PC-3 (cell line): ENCODE measurements around the gene WDPCP. TPM values are rescaled to one million over a fixed set of nuclear protein-coding genes. Genes with fewer than 3 reads are reported as not detected.
"Not testable (repeated sequence)": the region's sequence is repeated elsewhere in the genome, so short reads cannot be mapped to it uniquely, and the experiment has no call there.

Experiments
- ATAC-seq: fragments of 200-7000 bp; cut with Tn5 transposase; 2 replicates; pipeline ENCODE4 v1.9.1; 2020; ENCODE audit warnings: mild to moderate bottlenecking, moderate library complexity
- BruUV-seq: library from RNA; stranded (reverse); fragments of 400-500 nt; replicated peaks from 2 replicates; lab custom pipeline; 2021; lab: Mats Ljungman, UMichigan
- CTCF ChIA-PET: fragments of 300-600 bp; sonication (Branson Sonifier 250); formaldehyde crosslinking; loops from one replicate; lab custom pipeline; 2022; ENCODE audit warnings: antibody characterized with exemption; lab: Charles Lee
- POLR2A ChIA-PET: fragments of 300-600 bp; sonication (Branson Sonifier 250); formaldehyde crosslinking; loops from one replicate; lab custom pipeline; 2022; ENCODE audit warnings: antibody characterized with exemption; ENCODE audit not compliant: unreplicated experiment; lab: Charles Lee
- DNase-seq: peaks from one replicate; pipeline ENCODE4 v3.0.0-alpha.2; 2015
- H2AFZ ChIP-seq: fragments of 300-600 bp; sonication (generic); 2 replicates; pipeline ENCODE4 v1.6.0; 2016; ENCODE audit warnings: antibody characterized with exemption, low read length
- H3F3A ChIP-seq: fragments of 300-600 bp; sonication (generic); one replicate; pipeline ENCODE4 v1.6.0; 2017; ENCODE audit warnings: antibody characterized with exemption, low read length, control low read depth, mild to moderate bottlenecking; ENCODE audit not compliant: unreplicated experiment
- H3K27ac ChIP-seq: fragments of 300-600 bp; sonication (generic); 2 replicates; pipeline ENCODE4 v1.5.1; 2016; ENCODE audit warnings: mild to moderate bottlenecking, low read length
- H3K27me3 ChIP-seq: fragments of 300-600 bp; sonication (generic); 2 replicates; pipeline ENCODE4 v1.6.1; 2016; ENCODE audit warnings: low read length, mixed read lengths
- H3K36me3 ChIP-seq: fragments of 300-600 bp; sonication (generic); 2 replicates; pipeline ENCODE4 v1.6.1; 2016; ENCODE audit warnings: low read depth, mixed run types, low read length, mixed read lengths
- H3K4me1 ChIP-seq: fragments of 300-600 bp; sonication (generic); 2 replicates; pipeline ENCODE4 v1.5.1; 2016; ENCODE audit warnings: low read length; ENCODE audit not compliant: insufficient read depth
- H3K4me2 ChIP-seq: fragments of 300-600 bp; sonication (generic); 2 replicates; pipeline ENCODE4 v1.6.0; 2016; ENCODE audit warnings: low read length
- H3K4me3 ChIP-seq: fragments of 300-600 bp; sonication (generic); 2 replicates; pipeline ENCODE4 v1.5.1; 2016; ENCODE audit warnings: mild to moderate bottlenecking, low read length, mixed read lengths
- H3K79me2 ChIP-seq: fragments of 300-600 bp; sonication (generic); 2 replicates; pipeline ENCODE4 v1.6.1; 2017; ENCODE audit warnings: low read length, mixed read lengths
- H3K9ac ChIP-seq: fragments of 300-600 bp; sonication (generic); 2 replicates; pipeline ENCODE4 v1.6.0; 2016; ENCODE audit warnings: mild to moderate bottlenecking, low read length
- H3K9me2 ChIP-seq: fragments of 300-600 bp; sonication (generic); replicated peaks from 2 replicates; pipeline ENCODE4 v1.6.1; 2016; ENCODE audit warnings: mixed run types, low read length, mixed read lengths
- H3K9me3 ChIP-seq: fragments of 300-600 bp; sonication (generic); 2 replicates; pipeline ENCODE4 v1.6.1; 2016; ENCODE audit warnings: low read length, mixed read lengths
- H4K20me1 ChIP-seq: fragments of 300-600 bp; sonication (generic); 2 replicates; pipeline ENCODE4 v1.6.1; 2016; ENCODE audit warnings: low read length, mixed read lengths
- CTCF ChIP-seq: fragments of 300-600 bp; sonication (generic); conservative IDR thresholded peaks from 2 replicates; pipeline ENCODE4 v1.5.1; 2017; ENCODE audit warnings: antibody characterized with exemption, low read depth, mild to moderate bottlenecking, low read length
- EZH2 ChIP-seq: fragments of 300-600 bp; sonication (generic); IDR thresholded peaks from one replicate; pipeline ENCODE4 v1.6.1; 2017; ENCODE audit warnings: antibody characterized with exemption, mild to moderate bottlenecking, low read length; ENCODE audit not compliant: unreplicated experiment
- EZH2phosphoT487 ChIP-seq: fragments of 300-600 bp; sonication (generic); IDR thresholded peaks from 2 replicates; pipeline ENCODE4 v1.6.1; 2018; ENCODE audit warnings: mild to moderate bottlenecking, antibody characterized with exemption, low read length, borderline replicate concordance
- intact Hi-C: fragments of 100-400 bp; cut with micrococcal nuclease; formaldehyde crosslinking; loops from 2 replicates; pipeline ENCODE4 v1.9.0; 2023
- total RNA-seq: library from RNA; depleted of rRNA; stranded (reverse); fragments of >200 nt; gene quantifications from 2 replicates; pipeline ENCODE4 v1.2.3, GENCODE V29; 2014

WDPCP gene
- total RNA-seq, 1 experiment from 2014 or later = 4.0 TPM

GRCh38 chr2:63613391-63613901 lies 25.2 kb upstream of the WDPCP start:
- Histone ChIP-seq H3K9me2 (no peaks in the 10 kb centered on the region), H3K9me3 (no peaks in the 10 kb centered on the region), H3K79me2 (no peaks in the 10 kb centered on the region), H3K4me1 (peaks cover 33% of the 10 kb centered on the region), H3K36me3 (no peaks in the 10 kb centered on the region), H3K4me2 (no peak overlapping the region), H3K9ac (no peak overlapping the region), H3K4me3 (no peak overlapping the region), H3K27ac (no peak overlapping the region), H3K27me3 (no peaks in the 10 kb centered on the region), H3F3A (peaks cover 4% of the 10 kb centered on the region), H4K20me1 (no peaks in the 10 kb centered on the region), H2AFZ (no peak overlapping the region)
- ATAC-seq (no peak), DNase-seq (no peak)
- intact Hi-C loops = loop anchor here (10.0 kb wide), 1 partner anchor 251 kb away; no protein-coding TSS in a partner anchor
- CTCF ChIA-PET = no interaction called here
- POLR2A ChIA-PET = no interaction called here
- BruUV-seq = no TSS peak
- TF ChIP-seq CTCF = no peak
- no peak for TF ChIP-seq EZH2
- TF ChIP-seq EZH2phosphoT487 = no peak

- Histone ChIP-seq H3K9me2 (no peaks in the 10 kb centered on the region), H3K36me3 (peaks cover 16% of the 10 kb centered on the region; the same call in 1 of the 2 replicates), H3K27ac (no peak overlapping the region), H3F3A (peaks cover 4% of the 10 kb centered on the region), H3K9me3 (no peaks in the 10 kb centered on the region), H2AFZ (no peak overlapping the region), H3K4me2 (no peak overlapping the region), H3K9ac (no peak overlapping the region), H4K20me1 (no peaks in the 10 kb centered on the region), H3K4me3 (no peak overlapping the region), H3K4me1 (peaks cover 23% of the 10 kb centered on the region), H3K79me2 (no peaks in the 10 kb centered on the region), H3K27me3 (no peaks in the 10 kb centered on the region)
- intact Hi-C loops = loop anchor here (10.0 kb wide), 1 partner anchor 254 kb away; no protein-coding TSS in a partner anchor
- ChIA-PET POLR2A (no interaction called here), CTCF (no interaction called here)
- TF ChIP-seq EZH2phosphoT487 (no peak), CTCF (no peak), EZH2 (no peak)
- ATAC-seq = no peak
- DNase-seq = no peak
- no TSS peak for BruUV-seq
Observed at GRCh38 chr2:63610525-63610924, 22.2 kb upstream of the WDPCP start.

GRCh38 chr2:63608865-63609264 lies 20.6 kb upstream of the WDPCP start:
- H3K9me3 ChIP-seq, DNase-seq, POLR2A ChIA-PET, H3K4me3 ChIP-seq, H4K20me1 ChIP-seq, BruUV-seq, CTCF ChIA-PET, H3K79me2 ChIP-seq, H3K9me2 ChIP-seq, H3K27me3 ChIP-seq, intact Hi-C loops, H3K27ac ChIP-seq, H3K4me1 ChIP-seq, H3F3A ChIP-seq, H3K9ac ChIP-seq, H3K4me2 ChIP-seq, ATAC-seq, H2AFZ ChIP-seq: not testable (repeated sequence)
- H3K36me3 ChIP-seq = peaks cover 29% of the 10 kb centered on the region; the same call in 1 of the 2 replicates
